CD4-positive, alpha-beta T cell treated with Interleukin-2 at 100 ng/mL for 4 hours (primary cell): ENCODE results near the gene IDH1.
"Not testable (repeated sequence)": the region's sequence is repeated elsewhere in the genome, so short reads cannot be mapped to it uniquely, and the experiment has no call there.

Experiments
- DNase-seq: peaks from one replicate; pipeline ENCODE4 v3.0.0-alpha.2; 2020; ENCODE audit warnings: low spot score

Gene IDH1

GRCh38 chr2:208254871-208255556 is at the start of gene IDH1:
IDH1 (minus strand) TSS chr2:208255071; CDS start chr2:208251551, 3,520 bp downstream.
- peak; percentile 91 for DNase-seq

- DNase-seq, result no peak
These were observed 49.3 kb upstream of the IDH1 start for GRCh38 chr2:208304157-208304556.

GRCh38 chr2:208300847-208301618 is 46.2 kb upstream of the IDH1 start:
- no peak for DNase-seq

GRCh38 chr2:208297961-208298360 is 43.1 kb upstream of the IDH1 start:
- DNase-seq, result no peak

- DNase-seq, result no peak
These were observed 41.7 kb upstream of the IDH1 start for GRCh38 chr2:208296610-208297009.

- no peak for DNase-seq
These were observed 41.0 kb upstream of the IDH1 start for GRCh38 chr2:208295834-208296233.

GRCh38 chr2:208294482-208295024 is 39.7 kb upstream of the IDH1 start:
- DNase-seq, result no peak

- no peak for DNase-seq
These were observed 31.0 kb upstream of the IDH1 start for GRCh38 chr2:208285853-208286252.

GRCh38 chr2:208280933-208281332 is 26.1 kb upstream of the IDH1 start:
- DNase-seq, result no peak

GRCh38 chr2:208280234-208280633 is 25.4 kb upstream of the IDH1 start:
- DNase-seq, result no peak

GRCh38 chr2:208279236-208279635 is 24.4 kb upstream of the IDH1 start:
- no peak for DNase-seq

GRCh38 chr2:208278549-208278948 is 23.7 kb upstream of the IDH1 start:
- no peak for DNase-seq

GRCh38 chr2:208274748-208275147 is 19.9 kb upstream of the IDH1 start:
- no peak for DNase-seq

GRCh38 chr2:208269091-208269490 is 14.2 kb upstream of the IDH1 start:
- no peak for DNase-seq

- no peak for DNase-seq
These were observed 13.5 kb upstream of the IDH1 start for GRCh38 chr2:208268156-208268952.

- DNase-seq, result not testable (repeated sequence)
These were observed 12.7 kb upstream of the IDH1 start for GRCh38 chr2:208267526-208267925.

GRCh38 chr2:208266936-208267335 is 12.1 kb upstream of the IDH1 start:
- DNase-seq, result peak; percentile 15

- peak; percentile 8 for DNase-seq
These were observed 11.7 kb upstream of the IDH1 start for GRCh38 chr2:208266553-208266893.

GRCh38 chr2:208265801-208266552 is 11.1 kb upstream of the IDH1 start, which contains the start of gene PIKFYVE:
PIKFYVE (plus strand) TSS chr2:208266255; CDS start chr2:208271520, 5,265 bp downstream.
- peak; percentile 88 for DNase-seq

GRCh38 chr2:208265371-208265800 is 10.5 kb upstream of the IDH1 start:
- DNase-seq, result peak; percentile 38
